GM18517 (cell line): ENCODE data around the gene KCNE2.

Source experiments
- ATAC-seq: cut with Tn5 transposase; IDR thresholded peaks from one replicate; pipeline ENCODE4 v1.9.1; 2021; ENCODE audit warnings: mild to moderate bottlenecking, moderate library complexity; ENCODE audit not compliant: unreplicated experiment

Gene KCNE2, protein sequence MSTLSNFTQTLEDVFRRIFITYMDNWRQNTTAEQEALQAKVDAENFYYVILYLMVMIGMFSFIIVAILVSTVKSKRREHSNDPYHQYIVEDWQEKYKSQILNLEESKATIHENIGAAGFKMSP

GRCh38 chr21:34363733-34364132, at the start of gene KCNE2:
TSS of gene KCNE2 (plus strand) at chr21:34364006. CDS start at chr21:34370479, 6,473 bp downstream.
- no peak for ATAC-seq

DNA sequence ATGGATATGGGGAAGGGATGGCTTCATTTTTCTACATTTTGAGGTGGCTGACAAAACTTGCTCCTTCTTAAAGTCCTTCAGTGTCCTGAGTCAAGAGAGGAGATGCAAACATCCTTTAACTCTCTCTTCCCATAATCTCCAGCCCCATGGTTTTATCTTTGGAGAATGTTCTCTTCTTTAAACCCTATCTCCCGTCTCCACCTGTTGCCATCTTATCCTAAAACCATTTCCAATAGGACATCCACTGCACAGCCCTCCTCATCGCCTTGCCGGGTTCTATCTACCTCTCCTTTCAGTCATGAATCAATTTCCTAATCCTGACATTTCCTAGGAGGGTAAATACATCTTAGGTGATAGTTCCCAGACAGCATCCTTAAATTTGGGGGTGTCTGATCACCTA, 44.2 kb upstream of the KCNE2 start:
- ATAC-seq, result no peak

DNA sequence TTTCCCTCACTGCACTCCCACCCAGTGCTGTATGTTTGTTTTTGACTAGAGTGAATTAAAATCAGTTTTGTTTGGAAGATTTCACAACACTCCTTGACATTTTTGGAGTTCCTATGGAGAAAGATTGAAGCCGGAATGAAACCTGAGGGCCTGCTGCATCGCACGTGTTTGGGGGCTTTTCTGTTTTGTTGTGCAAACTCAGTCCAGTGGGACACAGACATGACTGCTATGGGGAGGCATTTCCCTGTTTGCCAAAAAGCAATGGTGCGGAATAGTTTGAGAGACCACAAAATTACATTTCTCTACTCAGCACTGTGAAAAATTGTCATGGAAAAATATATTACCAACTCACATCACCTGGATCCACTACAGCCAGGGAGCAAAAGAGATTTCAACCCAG, 43.8 kb upstream of the KCNE2 start:
- no peak for ATAC-seq

DNA sequence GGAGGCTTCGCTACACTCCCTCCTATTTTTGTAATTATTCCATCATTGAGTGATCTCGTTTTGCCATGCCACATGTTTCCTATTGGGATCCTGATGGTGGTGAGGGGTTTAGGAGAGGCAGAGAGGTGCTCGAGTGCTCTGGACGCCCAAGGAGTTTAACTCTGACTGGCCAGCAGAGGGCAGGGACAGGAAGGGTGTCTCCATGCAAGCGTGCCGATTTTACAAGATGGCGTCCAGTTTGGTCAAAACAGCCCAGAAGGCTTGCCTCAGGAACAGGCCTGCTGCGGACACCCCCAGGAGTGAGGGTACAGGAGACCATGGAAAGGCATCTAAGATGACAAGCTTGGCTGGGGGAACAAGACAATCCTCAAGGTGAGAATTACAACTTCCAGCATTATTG, 33.8 kb upstream of the KCNE2 start:
- no peak for ATAC-seq

GRCh38 chr21:34331726-34332125, 32.1 kb upstream of the KCNE2 start:
- ATAC-seq, result no peak

DNA sequence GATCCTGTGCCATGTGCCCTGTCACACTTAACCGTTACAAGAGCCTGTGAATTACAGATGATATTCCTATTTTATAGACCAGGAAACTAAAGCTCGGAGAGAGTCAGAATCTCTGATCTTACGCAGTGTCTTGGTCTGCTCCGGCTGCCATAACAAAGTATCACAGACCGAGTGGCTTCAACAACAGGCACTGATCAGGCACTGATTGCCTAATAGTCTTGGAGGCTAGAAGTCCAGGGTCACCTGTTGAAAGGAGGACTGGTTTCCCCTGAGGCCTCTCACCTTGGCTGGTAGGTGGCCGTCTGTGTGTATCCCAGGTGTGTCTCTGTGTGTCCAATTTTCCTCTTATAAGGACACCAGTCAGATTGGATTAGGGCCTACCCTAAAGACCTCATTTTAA, 31.5 kb upstream of the KCNE2 start:
- ATAC-seq, result no peak

DNA sequence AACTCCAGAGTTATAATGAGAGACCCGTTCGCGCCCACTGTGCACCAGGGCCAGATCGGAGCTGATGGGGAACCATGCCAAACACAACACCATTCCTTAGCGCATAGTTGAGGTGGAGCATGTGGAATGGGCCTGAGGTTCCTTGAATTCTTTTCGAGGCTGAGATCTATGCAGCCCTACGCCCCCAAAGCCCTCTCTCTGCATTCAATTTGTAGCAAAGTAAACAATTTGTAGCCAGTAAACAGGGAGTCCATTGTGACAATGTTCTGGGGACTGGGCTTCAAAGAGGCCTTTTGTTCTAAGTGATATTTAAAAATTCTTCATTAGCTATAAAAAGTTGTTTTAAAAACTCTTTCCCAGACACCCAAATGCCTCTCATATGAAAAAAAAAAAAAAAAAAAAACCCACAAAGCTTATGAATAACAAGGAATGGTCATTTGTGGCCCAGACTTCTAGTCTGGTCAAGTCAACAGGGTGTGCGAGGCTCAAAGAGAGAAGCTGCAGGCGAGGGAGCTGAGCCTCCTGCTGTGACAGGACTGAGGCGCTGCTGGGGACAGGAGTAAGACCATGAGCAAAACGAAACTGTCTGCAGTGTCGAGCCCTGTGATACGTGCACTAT, 30.6 kb upstream of the KCNE2 start:
- no peak for ATAC-seq

- no peak for ATAC-seq
These were observed 28.5 kb upstream of the KCNE2 start for GRCh38 chr21:34335316-34335715.

- no peak for ATAC-seq
These were observed 27.6 kb upstream of the KCNE2 start for GRCh38 chr21:34336245-34336644.

- no peak for ATAC-seq
These were observed 26.9 kb upstream of the KCNE2 start for GRCh38 chr21:34336756-34337391.

GRCh38 chr21:34337741-34338140, 26.1 kb upstream of the KCNE2 start:
- no peak for ATAC-seq

DNA sequence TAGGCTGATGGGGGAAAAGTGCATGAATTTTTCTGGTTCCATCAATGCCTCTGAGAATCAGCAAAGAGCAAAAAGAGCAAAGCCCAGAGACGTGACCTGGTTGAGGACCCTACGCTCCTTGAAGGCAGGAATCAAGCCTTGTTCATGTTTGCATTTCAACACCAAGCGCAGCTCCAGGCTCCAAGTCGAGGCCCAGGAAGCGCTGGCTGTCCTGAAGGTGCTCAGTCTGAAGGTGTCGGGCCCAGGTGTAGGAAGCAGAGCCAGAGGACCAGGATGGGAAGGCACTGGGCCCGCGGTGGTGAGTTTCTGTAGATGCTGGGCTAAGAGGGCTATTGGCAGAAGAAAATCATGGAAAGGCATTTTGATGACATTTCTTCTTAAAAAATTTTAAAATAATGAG, 25.6 kb upstream of the KCNE2 start:
- ATAC-seq, result no peak

DNA sequence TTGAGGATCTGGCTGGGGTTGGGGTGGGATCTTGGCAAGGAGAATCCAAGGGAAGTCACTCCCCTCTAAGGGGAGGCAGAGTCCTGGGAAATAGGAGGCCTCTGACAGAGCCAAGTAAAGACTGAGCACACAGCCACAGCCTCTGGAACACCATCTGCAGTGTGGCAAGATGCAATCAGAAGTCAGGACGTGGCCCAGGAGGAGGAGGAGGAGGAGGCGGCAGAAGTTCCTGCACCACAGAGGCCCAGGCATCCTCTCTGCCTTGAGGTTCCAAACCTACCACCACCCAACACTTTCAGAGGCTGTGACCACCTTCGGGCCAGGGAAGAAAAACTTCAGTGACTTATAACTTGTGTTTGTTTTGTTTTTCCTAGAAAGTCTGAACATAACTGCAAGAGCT, 23.7 kb upstream of the KCNE2 start:
- no peak for ATAC-seq

- ATAC-seq, result no peak
These were observed 21.3 kb upstream of the KCNE2 start for GRCh38 chr21:34342476-34342875.

DNA sequence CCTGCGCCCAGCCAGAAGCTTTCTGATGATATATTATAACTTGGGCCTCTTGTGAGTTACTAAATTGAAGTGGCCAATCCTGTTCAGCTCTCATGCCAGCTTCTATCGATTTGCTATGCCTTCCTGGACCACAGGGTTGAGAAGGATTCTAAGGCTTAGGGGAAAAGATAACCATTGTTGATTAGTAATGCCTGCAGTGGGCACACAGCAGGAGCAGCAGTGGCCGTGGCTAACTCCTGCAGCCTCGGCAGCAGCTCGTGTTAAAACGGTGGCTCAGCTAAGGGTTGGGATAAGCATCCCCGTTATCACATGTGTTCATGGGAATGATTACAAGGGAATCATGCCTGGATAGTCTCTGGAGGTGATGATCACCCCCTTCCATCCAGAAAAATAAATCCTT, 20.5 kb upstream of the KCNE2 start:
- ATAC-seq, result no peak

DNA sequence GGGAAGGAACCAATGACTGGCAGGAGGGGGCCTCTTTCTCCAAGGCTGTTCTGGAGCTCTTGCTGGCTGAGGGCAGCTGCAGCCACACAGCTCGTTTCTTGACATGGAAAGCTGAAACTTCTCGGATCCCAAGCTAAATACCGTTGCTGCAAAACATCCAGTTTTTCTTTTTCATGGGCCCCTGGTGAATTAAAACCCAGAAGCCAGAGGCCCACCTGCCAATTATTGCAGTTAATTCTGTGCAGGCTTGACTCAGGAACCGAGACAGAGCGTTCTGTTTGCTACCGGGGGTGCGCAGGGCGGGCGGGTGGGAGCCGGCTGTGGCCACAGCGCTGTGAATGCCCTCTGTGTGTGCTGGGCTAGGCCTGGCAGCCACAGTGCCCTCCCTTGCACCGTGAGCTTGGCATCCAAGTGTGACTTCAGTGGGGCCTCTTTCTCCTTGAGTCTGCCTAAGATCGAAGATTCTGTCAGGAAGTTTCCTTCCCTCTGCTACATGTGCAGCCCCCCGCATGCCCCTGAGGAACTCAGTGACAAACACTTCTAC, 19.9 kb upstream of the KCNE2 start:
- ATAC-seq, result no peak

DNA sequence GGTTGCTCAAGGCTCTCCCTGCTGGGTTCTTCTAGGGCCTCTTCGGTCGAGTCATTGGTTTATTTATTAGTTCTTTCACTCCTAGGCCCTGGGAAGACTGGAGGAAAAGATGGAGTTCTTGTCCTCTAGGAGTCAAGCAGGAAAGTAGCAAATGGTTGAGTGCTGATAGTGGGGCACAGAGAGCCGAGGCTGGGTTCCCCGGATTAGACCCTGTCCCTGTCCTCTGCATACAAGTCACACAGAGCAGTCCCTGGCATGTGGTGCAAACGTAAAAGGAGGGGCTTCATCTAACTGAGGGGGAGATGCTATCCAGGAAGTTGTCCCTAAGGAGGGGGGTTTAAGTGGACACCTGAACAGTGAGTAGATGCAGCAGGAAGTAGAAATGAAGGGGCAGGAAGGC, 19.2 kb upstream of the KCNE2 start:
- ATAC-seq, result no peak

- no peak for ATAC-seq
These were observed 18.5 kb upstream of the KCNE2 start for GRCh38 chr21:34345091-34345871.

DNA sequence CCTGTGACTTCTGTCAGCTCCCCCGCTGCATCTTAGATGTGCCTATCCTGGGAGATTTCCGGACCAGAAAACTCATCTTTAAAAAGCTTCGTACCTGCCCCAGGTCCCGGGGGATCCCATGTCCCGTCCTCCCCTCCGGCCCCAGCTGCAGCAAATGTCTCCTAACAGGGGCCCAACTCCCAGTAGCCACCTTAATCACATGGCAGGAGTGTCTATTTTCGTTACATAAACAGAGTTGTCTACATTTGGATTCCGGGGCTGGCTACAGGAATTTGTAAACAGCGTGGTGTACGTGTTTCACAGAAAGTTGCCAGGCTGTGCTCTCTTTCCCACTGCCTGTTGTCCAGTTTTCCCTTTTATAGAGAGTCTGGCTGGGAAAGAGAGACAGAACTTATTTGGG, 17.9 kb upstream of the KCNE2 start:
- ATAC-seq, result no peak

DNA sequence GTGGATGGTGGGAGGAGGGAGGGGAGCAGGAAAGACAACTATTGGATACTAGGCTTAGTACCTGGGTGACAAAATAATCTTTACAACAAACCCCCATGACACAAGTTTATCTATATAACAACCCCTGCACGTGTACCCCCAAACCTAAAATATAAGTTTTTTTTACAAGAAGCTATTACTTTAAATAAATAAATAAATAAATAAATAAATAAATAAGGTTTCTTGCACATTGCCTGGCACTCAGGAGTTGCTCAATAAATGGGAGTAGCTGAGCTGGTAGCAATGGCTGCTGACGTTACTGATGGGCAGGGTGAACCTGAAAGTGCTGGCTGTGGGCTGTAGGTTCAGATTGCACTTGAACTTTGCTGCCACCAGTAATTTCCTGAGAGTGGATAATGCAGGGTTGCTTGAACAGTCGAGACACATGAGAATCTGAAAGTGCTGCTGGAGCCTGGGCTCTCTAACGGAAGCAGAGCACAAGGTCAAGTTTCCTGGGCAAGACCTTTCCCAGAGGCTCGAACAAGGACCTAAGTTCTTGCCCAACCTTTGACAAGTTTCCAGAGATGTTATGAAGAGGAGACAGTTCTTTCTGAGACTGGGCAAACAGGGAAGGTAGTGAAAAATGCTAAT, 14.8 kb upstream of the KCNE2 start:
- no peak for ATAC-seq

- ATAC-seq, result peak; percentile 49
These were observed 12.0 kb upstream of the KCNE2 start for GRCh38 chr21:34351786-34352241.
